Testis (tissue), 2 donors: ENCODE measurements around the gene SNED1.

Source experiments
- CTCF ChIP-seq, 3 experiments: fragments of 450-650 bp in 2 of 3; fragments of 200-600 bp in 1 of 3; sonication (generic) in 1 of 3; IDR thresholded peaks; one replicate each; pipeline ENCODE4 v1.5.1; 2016 to 2019; ENCODE audit warnings: antibody characterized with exemption in 3 of 3, mild to moderate bottlenecking in 2 of 3, moderate library complexity in 1 of 3
- POLR2A ChIP-seq: fragments of 450-650 bp; IDR thresholded peaks from one replicate; pipeline ENCODE4 v1.6.1; 2017; ENCODE audit warnings: antibody characterized with exemption, mild to moderate bottlenecking, moderate library complexity

GRCh38 chr2:241142063-241142462 lies 143.6 kb downstream of the SNED1 start:
- TF ChIP-seq CTCF (IDR thresholded peaks at IDR 0.05) (no peak), POLR2A (no peak)
